HUES64 (cell line): ENCODE data around the gene CABS1.

ENCODE experiments used
- H3K27ac ChIP-seq: 2 replicates; pipeline ENCODE4 v1.7.0; 2013; ENCODE audit warnings: low read depth, low read length, inconsistent platforms
- H3K27me3 ChIP-seq: 2 replicates; pipeline ENCODE4 v1.6.1; 2013; ENCODE audit warnings: mild to moderate bottlenecking, low read length; ENCODE audit not compliant: insufficient read depth
- H3K36me3 ChIP-seq: 2 replicates; pipeline ENCODE4 v1.6.1; 2013; ENCODE audit warnings: mild to moderate bottlenecking, low read length; ENCODE audit not compliant: insufficient read depth
- H3K4me1 ChIP-seq: 2 replicates; pipeline ENCODE4 v1.6.1; 2013; ENCODE audit warnings: mild to moderate bottlenecking, low read length, moderate library complexity; ENCODE audit not compliant: insufficient read depth
- H3K4me3 ChIP-seq: 2 replicates; pipeline ENCODE4 v1.5.1; 2013; ENCODE audit warnings: mild to moderate bottlenecking, low read length, moderate library complexity
- H3K9ac ChIP-seq: 2 replicates; pipeline ENCODE4 v1.6.1; 2013; ENCODE audit warnings: mild to moderate bottlenecking, low read depth, low read length
- H3K9me3 ChIP-seq: 2 replicates; pipeline ENCODE4 v1.6.1; 2013; ENCODE audit warnings: low read depth, low read length; ENCODE audit not compliant: insufficient read depth
- WGBS: fragments of 150-250, 120-280 bp; methylation state at CpG from one replicate; pipeline ENCODE4 v1.1.7; 2013; ENCODE audit warnings: missing lambda C conversion rate; 5-methylcytosine and 5-hydroxymethylcytosine counted together

CABS1 gene

DNA sequence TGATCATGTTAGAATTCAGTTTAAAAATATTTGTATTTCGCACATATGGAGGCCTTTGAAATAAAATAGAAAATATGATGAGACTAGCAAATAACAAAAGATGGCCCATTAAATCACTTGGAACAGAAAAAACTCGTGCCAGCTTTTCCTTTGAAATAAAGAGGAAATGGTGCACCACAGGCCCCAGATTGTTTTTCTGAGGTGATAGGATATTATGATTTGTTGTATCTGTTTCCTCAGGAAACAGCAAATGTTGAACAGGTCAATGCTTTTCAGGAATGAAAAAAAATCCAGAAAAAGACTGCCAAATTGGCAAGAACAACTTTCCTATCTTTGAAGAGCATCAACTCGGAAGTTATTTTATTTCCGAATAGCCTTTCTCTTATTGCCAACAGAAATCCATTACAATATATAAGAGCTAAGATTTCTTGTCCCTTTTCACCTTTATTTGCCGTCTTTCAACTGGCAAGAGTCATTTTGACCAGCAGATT lies 48.0 kb downstream of the CABS1 start, which contains the start of gene SMR3B:
SMR3B (plus strand) TSS at position 441 of the 491 bp plus-strand sequence. CDS start 1,380 bp downstream, outside the sequence.
- H3K27ac ChIP-seq = no peak within 1 kb of the TSS
- no peaks in the 10 kb centered on the region for H3K27me3 ChIP-seq
- H3K4me3 ChIP-seq = no peak within 1 kb of the TSS
- H3K36me3 ChIP-seq = no peaks in the 10 kb centered on the region
- WGBS = 87% methylated on average over 4 of the region's 5 CpGs
- H3K9ac ChIP-seq = no peak within 1 kb of the TSS
- H3K4me1 ChIP-seq = no peaks in the 10 kb centered on the region
- no peaks in the 10 kb centered on the region for H3K9me3 ChIP-seq
